HG03175 (cell line): ENCODE measurements around the gene SLC6A2.
"Not testable (repeated sequence)": the region's sequence is repeated elsewhere in the genome, so short reads cannot be mapped to it uniquely, and the experiment has no call there.

ENCODE experiments used
- ATAC-seq: cut with Tn5 transposase; IDR thresholded peaks from one replicate; pipeline ENCODE4 v1.9.1; 2021; ENCODE audit warnings: mild to moderate bottlenecking, moderate library complexity; ENCODE audit not compliant: unreplicated experiment

SLC6A2 gene

GRCh38 chr16:55655897-55656681, at the start of gene SLC6A2:
TSS of gene SLC6A2 (plus strand) at chr16:55655988. CDS start at chr16:55656695, 707 bp downstream.
- no peak for ATAC-seq

- no peak for ATAC-seq
These were observed 42.0 kb upstream of the SLC6A2 start for GRCh38 chr16:55613613-55614335.

GRCh38 chr16:55615071-55615470, 40.7 kb upstream of the SLC6A2 start:
- ATAC-seq = no peak

- not testable (repeated sequence) for ATAC-seq
These were observed 40.1 kb upstream of the SLC6A2 start for GRCh38 chr16:55615670-55616069.

GRCh38 chr16:55621771-55622170, 34.0 kb upstream of the SLC6A2 start:
- ATAC-seq = no peak

GRCh38 chr16:55622272-55622671, 33.5 kb upstream of the SLC6A2 start:
- no peak for ATAC-seq

GRCh38 chr16:55622930-55623561, 32.7 kb upstream of the SLC6A2 start:
- no peak for ATAC-seq

- no peak for ATAC-seq
These were observed 32.1 kb upstream of the SLC6A2 start for GRCh38 chr16:55623640-55624039.

- no peak for ATAC-seq
These were observed 31.1 kb upstream of the SLC6A2 start for GRCh38 chr16:55624696-55625095.

- no peak for ATAC-seq
These were observed 29.9 kb upstream of the SLC6A2 start for GRCh38 chr16:55625843-55626242.

GRCh38 chr16:55628306-55628968, 27.4 kb upstream of the SLC6A2 start:
- ATAC-seq = no peak

- ATAC-seq = no peak
These were observed 25.0 kb upstream of the SLC6A2 start for GRCh38 chr16:55630774-55631173.

GRCh38 chr16:55632259-55632658, 23.5 kb upstream of the SLC6A2 start:
- no peak for ATAC-seq

- no peak for ATAC-seq
These were observed 21.6 kb upstream of the SLC6A2 start for GRCh38 chr16:55634193-55634592.

- ATAC-seq = no peak
These were observed 17.5 kb upstream of the SLC6A2 start for GRCh38 chr16:55638256-55638655.

- ATAC-seq = no peak
These were observed 15.0 kb upstream of the SLC6A2 start for GRCh38 chr16:55640701-55641327.

GRCh38 chr16:55641430-55642056, 14.2 kb upstream of the SLC6A2 start:
- ATAC-seq = no peak

- no peak for ATAC-seq
These were observed 13.2 kb upstream of the SLC6A2 start for GRCh38 chr16:55642611-55643010.

- ATAC-seq = no peak
These were observed 12.4 kb upstream of the SLC6A2 start for GRCh38 chr16:55643161-55643970.
